D721Med (cell line): ENCODE data around the gene ANXA7.

Source experiments
- DNase-seq: peaks from one replicate; pipeline ENCODE4 v3.0.0; 2011; ENCODE audit warnings: low spot score; ENCODE audit not compliant: insufficient read length
- FAIRE-seq: peaks from 2 replicates; lab custom pipeline; 2011; peaks lifted over from hg19 to GRCh38; lab: Jason Lieb, UNC
- CTCF ChIP-seq: IDR thresholded peaks from 2 replicates; pipeline ENCODE4 v1.5.1; 2012; ENCODE audit warnings: mild to moderate bottlenecking, control low read depth; ENCODE audit not compliant: insufficient read depth; ENCODE audit errors: missing control alignments

The ANXA7 gene

DNA sequence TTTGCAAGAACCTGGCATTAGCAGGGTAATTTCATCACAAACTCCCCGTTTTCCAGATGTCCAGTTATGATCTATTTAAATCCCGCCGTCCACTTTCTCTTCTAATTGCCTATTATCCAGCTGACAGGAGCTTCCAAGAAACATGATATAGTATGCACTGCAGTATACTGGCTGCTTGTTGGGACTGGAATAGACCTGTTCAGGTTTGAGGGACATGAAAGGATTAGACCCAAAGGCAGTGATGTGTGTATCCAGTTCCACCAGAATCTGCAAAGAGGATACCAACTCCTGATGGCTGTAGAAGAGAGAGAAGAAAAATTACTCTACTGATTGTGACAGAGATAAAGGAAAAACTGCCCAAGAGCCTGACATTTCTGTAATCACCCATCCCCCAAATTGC is 10.6 kb upstream of the ANXA7 start:
- FAIRE-seq (no peak), DNase-seq (no peak)
- no peak for TF ChIP-seq CTCF

GRCh38 chr10:73423309-73423708 is 9.5 kb upstream of the ANXA7 start:
- no peak for TF ChIP-seq CTCF
- FAIRE-seq (no peak), DNase-seq (no peak)

DNA sequence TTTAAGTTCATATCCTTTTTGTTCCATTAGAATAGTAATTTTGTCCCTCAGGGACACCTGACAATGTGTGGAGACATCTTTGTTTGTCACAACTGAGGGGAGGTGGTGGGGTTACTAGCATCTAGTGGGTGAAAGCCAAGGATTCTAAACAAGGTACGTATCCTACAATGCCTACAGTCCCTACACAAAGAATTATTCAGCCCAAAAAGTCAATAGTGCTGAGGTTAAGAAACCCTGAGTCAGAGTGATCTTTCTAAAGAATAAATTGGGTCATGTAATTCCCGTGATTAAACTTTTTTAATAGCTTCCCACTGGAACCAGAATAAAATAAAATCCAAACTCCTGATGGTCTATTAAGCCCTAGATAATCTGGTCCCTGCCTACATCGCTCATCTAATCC is 2.7 kb upstream of the ANXA7 start:
- no peak for TF ChIP-seq CTCF
- no peak for FAIRE-seq
- DNase-seq, result no peak

GRCh38 chr10:73414230-73414945 is 530 bp upstream of the ANXA7 start:
- no peak for DNase-seq
- no peak for TF ChIP-seq CTCF
- FAIRE-seq, result no peak

GRCh38 chr10:73413108-73413527 is 740 bp downstream of the ANXA7 start:
- FAIRE-seq (no peak), DNase-seq (no peak)
- no peak for TF ChIP-seq CTCF

DNA sequence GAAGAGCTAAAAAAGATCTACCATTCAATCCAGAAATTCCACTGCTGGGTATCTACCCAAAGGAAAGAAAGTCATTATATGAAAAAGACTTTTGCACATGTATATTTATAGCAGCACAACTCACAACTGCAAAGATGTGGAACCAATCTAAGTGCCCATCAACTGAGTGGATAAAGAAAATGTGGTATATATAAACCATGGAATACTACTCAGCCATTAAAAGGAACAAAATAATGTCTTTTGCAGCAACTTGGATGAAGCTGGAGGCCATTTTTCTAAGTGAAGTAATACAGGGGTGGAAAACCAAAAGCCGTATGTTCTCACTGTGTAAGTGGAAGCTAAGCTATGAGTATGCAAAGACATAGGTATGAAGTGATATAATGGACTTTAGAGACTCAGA is 3.0 kb downstream of the ANXA7 start:
- DNase-seq (no peak), FAIRE-seq (no peak)
- TF ChIP-seq CTCF, result no peak

- TF ChIP-seq CTCF, result no peak
- DNase-seq, result no peak
- FAIRE-seq, result no peak
These were observed 4.8 kb downstream of the ANXA7 start for GRCh38 chr10:73408978-73409521.
